GM12875 (cell line): ENCODE data around the gene PILRA.

ENCODE experiments used
- H3K4me3 ChIP-seq: one replicate; pipeline ENCODE4 v1.5.1; 2011; ENCODE audit warnings: low read depth, low read length, control low read depth
- TF ChIP-seq, protein P1 (sequence below): IDR thresholded peaks from 2 replicates; pipeline ENCODE4 v1.5.1; 2011; ENCODE audit warnings: low read depth, mild to moderate bottlenecking, control low read depth, inconsistent platforms, low read length, moderate library complexity, borderline replicate concordance; ENCODE audit not compliant: insufficient read depth

Gene PILRA

GRCh38 chr7:100407285-100408180 is 34.2 kb downstream of the PILRA start:
- TF ChIP-seq, protein P1, sequence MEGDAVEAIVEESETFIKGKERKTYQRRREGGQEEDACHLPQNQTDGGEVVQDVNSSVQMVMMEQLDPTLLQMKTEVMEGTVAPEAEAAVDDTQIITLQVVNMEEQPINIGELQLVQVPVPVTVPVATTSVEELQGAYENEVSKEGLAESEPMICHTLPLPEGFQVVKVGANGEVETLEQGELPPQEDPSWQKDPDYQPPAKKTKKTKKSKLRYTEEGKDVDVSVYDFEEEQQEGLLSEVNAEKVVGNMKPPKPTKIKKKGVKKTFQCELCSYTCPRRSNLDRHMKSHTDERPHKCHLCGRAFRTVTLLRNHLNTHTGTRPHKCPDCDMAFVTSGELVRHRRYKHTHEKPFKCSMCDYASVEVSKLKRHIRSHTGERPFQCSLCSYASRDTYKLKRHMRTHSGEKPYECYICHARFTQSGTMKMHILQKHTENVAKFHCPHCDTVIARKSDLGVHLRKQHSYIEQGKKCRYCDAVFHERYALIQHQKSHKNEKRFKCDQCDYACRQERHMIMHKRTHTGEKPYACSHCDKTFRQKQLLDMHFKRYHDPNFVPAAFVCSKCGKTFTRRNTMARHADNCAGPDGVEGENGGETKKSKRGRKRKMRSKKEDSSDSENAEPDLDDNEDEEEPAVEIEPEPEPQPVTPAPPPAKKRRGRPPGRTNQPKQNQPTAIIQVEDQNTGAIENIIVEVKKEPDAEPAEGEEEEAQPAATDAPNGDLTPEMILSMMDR = peak; percentile 61; the same call in 1 of the 2 replicates
- H3K4me3 ChIP-seq = no peak overlapping the region

GRCh38 chr7:100411101-100411500 is 37.8 kb downstream of the PILRA start:
- H3K4me3 ChIP-seq = no peak overlapping the region
- TF ChIP-seq, protein P1 = no peak

DNA sequence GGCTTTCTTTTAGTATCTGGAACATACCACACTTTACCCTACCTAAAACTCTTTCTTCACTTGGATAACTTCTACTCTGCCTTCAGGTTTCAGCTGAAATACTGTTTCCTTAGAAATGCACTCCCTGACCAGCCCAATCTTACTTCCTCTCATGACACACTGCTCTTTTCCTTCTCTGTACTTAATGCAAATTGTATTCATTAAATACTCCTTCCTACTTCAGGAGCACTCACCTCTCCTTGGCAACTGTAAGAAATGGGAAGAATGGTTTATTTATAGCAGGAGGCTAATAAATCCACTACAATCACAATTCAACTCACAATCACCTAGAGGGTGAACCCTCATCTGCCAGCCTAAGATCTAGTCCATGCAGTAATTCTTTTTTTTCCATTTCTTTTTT is 40.1 kb downstream of the PILRA start:
- H3K4me3 ChIP-seq = no peak overlapping the region
- TF ChIP-seq, protein P1 = no peak

- no peak overlapping the region for H3K4me3 ChIP-seq
- TF ChIP-seq, protein P1 = no peak
These were observed 40.6 kb downstream of the PILRA start for GRCh38 chr7:100413889-100414288.

DNA sequence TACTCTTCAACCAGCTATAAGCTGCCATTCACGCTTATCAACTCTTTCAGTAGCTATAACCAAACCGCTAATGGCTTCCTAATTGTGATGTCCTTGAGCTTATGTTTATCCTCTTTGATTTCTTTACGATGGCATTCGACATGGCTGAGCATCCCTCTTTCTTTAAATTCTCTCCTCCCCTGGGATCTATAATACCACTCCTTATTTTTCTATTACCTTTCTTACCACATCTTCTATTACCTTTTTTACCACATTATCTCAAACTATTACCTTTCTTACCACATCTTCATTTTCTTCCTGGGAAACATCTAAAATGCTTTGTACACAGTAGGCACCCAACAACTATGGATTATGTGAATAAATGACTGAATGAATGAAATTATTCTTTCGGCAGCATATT is 42.2 kb downstream of the PILRA start:
- no peak overlapping the region for H3K4me3 ChIP-seq
- TF ChIP-seq, protein P1 = no peak

DNA sequence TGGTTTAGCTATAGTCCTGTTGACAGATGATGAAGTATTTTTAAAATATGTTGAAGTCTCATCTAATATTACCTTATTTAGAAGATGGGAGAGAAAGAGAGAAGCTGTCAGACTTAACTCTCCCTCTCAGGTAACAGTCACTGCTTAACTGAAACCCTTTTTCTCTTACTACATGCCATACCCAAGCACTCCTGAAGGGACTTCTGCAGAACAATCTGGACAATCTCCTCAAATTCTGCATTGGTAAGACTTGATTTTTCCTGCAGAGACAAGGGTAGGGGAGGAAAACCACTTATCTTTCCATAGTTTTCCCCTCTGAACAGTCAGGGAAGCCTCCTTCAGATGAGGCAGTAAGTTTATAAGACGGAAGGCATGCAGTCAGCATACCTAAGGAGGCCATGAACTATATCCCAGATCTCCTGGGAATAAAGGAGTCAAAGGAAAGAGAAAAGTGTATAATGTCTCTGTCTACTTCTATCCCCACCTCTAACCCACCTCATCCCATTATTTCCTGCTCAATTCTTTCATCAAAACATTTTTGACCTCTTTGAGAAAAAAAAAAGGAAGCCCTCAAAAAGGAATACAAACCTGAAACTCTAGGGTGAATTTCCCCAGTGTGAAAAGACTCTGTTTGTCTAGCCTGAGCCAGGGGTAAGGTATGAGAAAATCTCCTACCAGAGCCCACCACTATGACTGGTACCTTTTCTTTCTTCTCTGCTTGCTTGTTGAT is 45.8 kb downstream of the PILRA start:
- H3K4me3 ChIP-seq = no peak overlapping the region
- TF ChIP-seq, protein P1 = 0 out of 2 replicates have a peak, but pooled peaks have one; percentile 5
